NCI-H1930 (cell line): ENCODE results near the gene SSBP1.
"Not testable (repeated sequence)": the region's sequence is repeated elsewhere in the genome, so short reads cannot be mapped to it uniquely, and the experiment has no call there.

Source experiments
- DNase-seq, 2 experiments: peaks; one replicate each; lab custom pipeline; 2025; lab: John Stamatoyannopoulos, UW

Gene SSBP1

DNA sequence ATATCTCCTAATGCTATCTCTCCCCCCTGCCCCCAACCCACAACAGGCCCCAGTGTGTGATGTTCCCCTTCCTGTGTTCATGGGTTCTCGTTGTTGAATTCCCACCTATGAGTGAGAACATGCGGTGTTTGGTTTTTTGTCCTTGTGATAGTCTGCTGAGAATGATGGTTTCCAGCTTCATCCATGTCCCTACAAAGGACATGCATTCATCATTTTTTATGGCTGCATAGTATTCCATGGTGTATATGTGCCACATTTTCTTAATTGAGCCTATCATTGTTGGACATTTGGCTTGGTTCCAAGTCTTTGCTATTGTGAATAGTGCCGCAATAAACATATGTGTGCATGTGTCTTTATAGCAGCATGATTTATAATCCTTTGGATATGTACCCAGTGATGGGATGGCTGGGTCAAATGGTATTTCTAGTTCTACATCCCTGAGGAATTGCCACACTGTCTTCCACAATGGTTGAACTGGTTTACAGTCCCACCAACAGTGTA is 32.0 kb downstream of the SSBP1 start:
- not testable (repeated sequence) for DNase-seq

DNA sequence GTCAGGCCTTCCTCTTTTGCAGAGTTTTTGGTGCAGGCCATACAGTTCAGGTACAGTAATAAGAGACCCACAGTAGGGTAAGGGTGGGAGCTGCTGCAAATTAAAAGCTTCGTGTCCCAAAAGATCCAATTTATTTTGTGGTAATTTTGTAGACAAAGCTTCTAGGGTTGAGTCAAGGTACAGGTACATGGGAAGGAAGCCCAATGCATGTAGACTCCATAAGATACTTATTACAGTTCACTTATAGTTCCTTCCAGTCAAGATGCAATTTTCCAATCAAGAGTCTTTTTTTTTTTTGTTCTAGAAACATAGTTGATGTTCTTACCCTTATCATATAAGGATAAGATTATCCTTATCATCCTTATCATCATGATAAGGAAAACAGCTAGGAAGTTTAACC is 38.2 kb downstream of the SSBP1 start, which contains the start of gene TAS2R4:
Gene TAS2R4 (plus strand): TSS at position 301 of the 400 bp plus-strand sequence. CDS start 1,815 bp downstream, outside the sequence.
- DNase-seq = no peak

DNA sequence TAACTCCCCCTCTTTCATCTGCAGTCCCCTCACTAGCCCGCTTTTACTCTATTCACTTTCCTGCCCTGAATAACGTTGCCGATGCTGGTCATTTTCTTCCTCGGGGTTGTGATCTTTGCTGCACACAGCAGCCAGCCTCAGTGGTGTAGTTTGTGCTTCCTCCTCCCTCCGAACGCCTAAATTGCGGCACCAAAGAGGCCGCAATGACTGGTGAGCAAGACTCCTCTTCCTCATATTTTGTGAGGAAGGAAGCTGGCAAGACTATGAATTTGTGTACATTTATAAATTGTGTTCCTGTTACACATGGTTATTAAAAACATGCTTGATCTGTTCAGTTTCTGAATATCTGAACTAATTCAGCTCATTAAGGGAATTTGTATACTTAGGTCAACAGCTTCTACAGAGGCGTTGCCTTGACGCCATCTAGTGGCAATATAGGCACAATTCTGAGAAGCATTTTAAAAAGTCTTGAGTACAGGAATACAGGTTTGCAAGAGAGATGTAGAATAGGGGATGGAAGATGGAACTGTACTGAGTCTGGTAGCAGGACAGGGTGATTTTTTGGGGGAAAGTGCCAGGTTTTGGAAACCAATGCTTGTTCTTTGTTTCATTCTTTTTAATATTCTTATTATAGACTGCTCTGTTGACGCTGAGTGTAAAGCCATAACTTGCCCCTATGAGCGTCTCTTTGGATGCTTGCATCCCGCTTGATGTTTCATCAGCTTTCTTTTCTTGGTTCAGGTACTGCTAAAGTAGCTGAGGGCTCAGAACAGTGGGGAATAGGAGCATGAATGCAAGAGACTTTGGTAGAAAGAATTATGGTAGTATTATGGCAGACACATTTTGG is 47.8 kb downstream of the SSBP1 start:
- peak; percentile 29 to 42 for DNase-seq

DNA sequence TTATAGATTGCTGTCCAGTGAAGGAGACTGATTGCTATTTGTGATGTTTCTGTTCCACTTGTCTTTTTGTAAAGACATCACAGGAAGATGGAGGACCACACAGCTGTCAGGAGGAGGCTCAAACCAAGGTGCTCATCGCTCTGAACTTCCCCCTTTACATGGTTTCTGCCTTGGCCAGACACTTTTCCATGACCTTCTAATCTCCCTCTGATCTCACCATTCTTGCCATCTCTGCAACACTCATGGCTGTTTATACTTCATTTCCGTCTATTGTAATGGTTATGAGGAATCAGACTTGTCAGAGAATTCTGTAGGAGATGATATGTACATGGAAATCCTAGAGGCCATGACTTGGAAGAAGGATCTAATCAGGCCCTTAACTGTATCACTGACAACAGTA is 50.1 kb downstream of the SSBP1 start:
- DNase-seq = no peak

GRCh38 chr7:141789917-141790316 is 51.8 kb downstream of the SSBP1 start, which contains the start of gene TAS2R5:
TAS2R5 (plus strand) TSS chr7:141790217; CDS start chr7:141790362, 145 bp downstream.
- no peak for DNase-seq

DNA sequence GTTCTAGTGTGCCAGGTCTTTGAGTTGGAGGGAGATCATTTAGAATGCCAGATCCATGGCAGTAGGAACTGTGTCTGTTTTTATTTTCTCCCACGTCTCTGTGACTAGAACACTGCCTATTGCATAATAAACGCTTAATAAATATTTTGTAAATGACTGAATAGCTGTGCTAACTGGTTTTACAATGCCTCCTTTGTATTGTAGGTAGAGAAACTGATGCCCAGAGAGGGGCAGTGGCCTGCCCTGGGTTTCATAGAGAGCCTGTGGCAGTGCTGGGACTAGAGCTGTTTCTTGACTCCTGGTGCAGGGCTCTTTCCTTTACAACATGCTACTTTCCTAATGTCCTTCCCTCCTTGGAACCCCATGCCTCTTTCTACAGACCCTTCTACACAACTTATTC is 54.4 kb downstream of the SSBP1 start:
- DNase-seq = no peak
